ENCODE results near the gene TMED6. TPM values are rescaled to one million over a fixed set of nuclear protein-coding genes. Genes with fewer than 3 reads are reported as not detected.

Gene TMED6
- total RNA-seq, 2 experiments from 2014 or later, result 1.5 to 2.1 TPM

- Histone ChIP-seq H3K27ac (ENCODE audit: low read depth in 1 of 2, low read length in 2 of 2) (no peak overlapping the region), H3K36me3 (ENCODE audit: insufficient read depth, low read length) (peaks cover 78% of the 10 kb centered on the region), H3K9me3 (ENCODE audit: control insufficient read depth in 1 of 2, insufficient read depth in 1 of 2, low read length in 2 of 2) (no peaks in the 10 kb centered on the region), H3K4me1 (ENCODE audit: insufficient read depth, low read length) (peaks cover 33% of the 10 kb centered on the region), H3K4me3 (ENCODE audit: low read length) (no peak overlapping the region), H3K27me3 (ENCODE audit: control insufficient read depth in 1 of 2, insufficient read depth in 2 of 2, low read length in 2 of 2) (no peaks in the 10 kb centered on the region)
- ATAC-seq (ENCODE audit: poor library complexity) (no peak), DNase-seq (no peak)
- POLR2A ChIA-PET, result no interaction called here
- Mint-ChIP-seq H3K4me3 (no peak overlapping the region), H3K4me1 (ENCODE audit: low read depth) (peaks cover 30% of the 10 kb centered on the region), H3K27me3 (no peaks in the 10 kb centered on the region), H3K9me3 (no peaks in the 10 kb centered on the region), H3K27ac (no peak overlapping the region), H3K36me3 (ENCODE audit: low read depth) (peaks cover 83% of the 10 kb centered on the region)
- CTCF ChIA-PET, result no interaction called here
- no peak for TF ChIP-seq CTCF (IDR thresholded peaks at IDR 0.05)
- intact Hi-C loops (cut with DNase I, micrococcal nuclease), result no loop called here
These were observed 27.5 kb downstream of the TMED6 start for GRCh38 chr16:69324013-69324531.

- ATAC-seq (ENCODE audit: poor library complexity) (no peak), DNase-seq (no peak)
- no peak overlapping the region for H3K4me3 Mint-ChIP-seq
- CTCF ChIA-PET, result interaction anchor here (0.7 kb wide), 1 partner anchor 38 kb away, joined by 3 read pairs; no protein-coding TSS in a partner anchor
- Histone ChIP-seq H3K4me1 (ENCODE audit: insufficient read depth, low read length) (peaks cover 27% of the 10 kb centered on the region), H3K27me3 (ENCODE audit: control insufficient read depth in 1 of 2, insufficient read depth in 2 of 2, low read length in 2 of 2) (no peaks in the 10 kb centered on the region), H3K4me3 (ENCODE audit: low read length) (no peak overlapping the region), H3K36me3 (ENCODE audit: insufficient read depth, low read length) (peaks cover 85% of the 10 kb centered on the region), H3K9me3 (ENCODE audit: control insufficient read depth in 1 of 2, insufficient read depth in 1 of 2, low read length in 2 of 2) (no peaks in the 10 kb centered on the region), H3K27ac (ENCODE audit: low read depth in 1 of 2, low read length in 2 of 2) (no peak overlapping the region)
- H3K4me1 Mint-ChIP-seq (ENCODE audit: low read depth), result peaks cover 23% of the 10 kb centered on the region
- peaks cover 80% of the 10 kb centered on the region for H3K36me3 Mint-ChIP-seq (ENCODE audit: low read depth)
- TF ChIP-seq CTCF (IDR thresholded peaks at IDR 0.05), result no peak
- no peak overlapping the region for H3K27ac Mint-ChIP-seq
- POLR2A ChIA-PET, result no interaction called here
- H3K9me3 Mint-ChIP-seq, result no peaks in the 10 kb centered on the region
- H3K27me3 Mint-ChIP-seq, result no peaks in the 10 kb centered on the region
- intact Hi-C loops (cut with DNase I, micrococcal nuclease), result no loop called here
These were observed 28.2 kb downstream of the TMED6 start for GRCh38 chr16:69323415-69323814.

- Mint-ChIP-seq H3K36me3 (ENCODE audit: low read depth) (peaks cover 81% of the 10 kb centered on the region), H3K27ac (no peak overlapping the region), H3K9me3 (no peaks in the 10 kb centered on the region), H3K4me3 (no peak overlapping the region), H3K27me3 (no peaks in the 10 kb centered on the region), H3K4me1 (ENCODE audit: low read depth) (peaks cover 18% of the 10 kb centered on the region)
- POLR2A ChIA-PET, result no interaction called here
- intact Hi-C loops (cut with DNase I, micrococcal nuclease), result no loop called here
- Histone ChIP-seq H3K36me3 (ENCODE audit: insufficient read depth, low read length) (peaks cover 88% of the 10 kb centered on the region), H3K4me3 (ENCODE audit: low read length) (no peak overlapping the region), H3K27me3 (ENCODE audit: control insufficient read depth in 1 of 2, insufficient read depth in 2 of 2, low read length in 2 of 2) (no peaks in the 10 kb centered on the region), H3K9me3 (ENCODE audit: control insufficient read depth in 1 of 2, insufficient read depth in 1 of 2, low read length in 2 of 2) (no peaks in the 10 kb centered on the region), H3K27ac (ENCODE audit: low read depth in 1 of 2, low read length in 2 of 2) (no peak overlapping the region), H3K4me1 (ENCODE audit: insufficient read depth, low read length) (peaks cover 16% of the 10 kb centered on the region)
- TF ChIP-seq CTCF (IDR thresholded peaks at IDR 0.05), result no peak
- CTCF ChIA-PET, result no interaction called here
- no peak for ATAC-seq (ENCODE audit: poor library complexity)
- DNase-seq, result no peak
These were observed 29.2 kb downstream of the TMED6 start for GRCh38 chr16:69322343-69322742.
